GM18873 (cell line): ENCODE data around the gene BICRA.
"Not testable (repeated sequence)": the region's sequence is repeated elsewhere in the genome, so short reads cannot be mapped to it uniquely, and the experiment has no call there.

Source experiments
- ATAC-seq: cut with Tn5 transposase; IDR thresholded peaks from one replicate; pipeline ENCODE4 v1.9.1; 2021; ENCODE audit warnings: mild to moderate bottlenecking, moderate library complexity, moderate number of reproducible peaks; ENCODE audit not compliant: unreplicated experiment, low FRiP score

Gene BICRA

DNA sequence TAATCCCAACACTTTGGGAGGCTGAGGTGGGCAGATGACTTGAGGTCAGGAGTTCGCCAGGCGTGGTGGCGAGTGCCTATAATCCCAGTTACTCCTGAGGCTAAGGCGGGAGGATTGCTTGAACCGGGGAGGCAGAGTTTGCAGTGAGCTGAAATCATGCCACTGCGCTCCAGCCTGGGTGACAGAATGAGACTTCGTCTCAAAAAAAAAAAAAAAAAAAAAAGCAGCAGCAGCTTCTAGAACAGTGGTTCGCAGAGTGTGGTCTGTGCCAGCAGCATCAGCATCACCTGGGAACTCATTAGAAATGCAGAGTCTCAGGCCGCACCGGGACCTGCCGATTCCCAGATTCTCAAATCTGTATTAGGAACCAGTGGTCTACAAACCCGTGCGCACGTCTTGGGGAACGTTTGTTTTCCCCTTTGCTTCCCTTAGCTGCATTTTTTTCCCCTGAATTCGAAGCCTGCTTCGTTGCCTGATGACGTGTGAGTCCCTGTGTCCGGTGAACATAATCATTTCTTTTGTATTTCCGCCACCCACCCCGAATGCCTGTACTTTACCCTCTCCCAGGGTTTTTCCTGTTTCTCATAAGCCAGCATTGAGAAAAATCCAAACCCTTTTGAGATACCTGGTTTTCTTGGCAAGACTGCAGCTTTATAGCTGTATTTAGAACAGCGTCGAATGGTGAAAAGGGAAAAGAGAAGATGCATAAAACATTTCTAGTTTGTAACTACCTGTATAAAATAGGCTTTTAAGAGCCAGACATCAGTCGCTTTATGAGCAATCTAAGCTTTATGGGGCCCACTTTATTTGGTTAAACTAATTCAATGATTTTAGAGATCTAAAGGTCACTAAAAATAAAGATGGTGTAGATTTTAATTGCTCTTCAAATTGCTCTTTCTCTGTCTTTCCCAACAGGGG, 49.8 kb downstream of the BICRA start:
- no peak for ATAC-seq

GRCh38 chr19:47660435-47660832, 51.5 kb downstream of the BICRA start:
- ATAC-seq = no peak

DNA sequence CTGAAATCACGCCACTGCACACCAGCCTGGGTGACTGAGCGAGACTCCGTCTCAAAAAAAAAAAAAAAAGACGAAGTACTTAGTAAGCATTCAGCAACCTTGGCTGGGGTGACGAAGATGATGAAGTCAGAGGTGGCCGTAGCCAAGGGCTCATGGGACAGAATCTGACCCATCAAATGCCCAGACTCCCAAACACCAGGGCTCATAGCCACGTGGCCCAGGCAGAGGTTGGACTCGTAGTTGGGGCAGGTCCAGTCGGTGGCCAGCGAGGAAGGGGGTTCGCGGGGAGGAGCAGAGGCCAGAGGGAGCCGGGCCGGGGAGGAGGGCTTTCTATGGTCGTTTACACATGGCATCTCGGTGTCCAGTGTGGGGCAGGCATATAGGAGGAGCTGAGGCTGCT, 52.2 kb downstream of the BICRA start:
- ATAC-seq = no peak

- no peak for ATAC-seq
Observed at GRCh38 chr19:47661611-47662010, 52.7 kb downstream of the BICRA start.

DNA sequence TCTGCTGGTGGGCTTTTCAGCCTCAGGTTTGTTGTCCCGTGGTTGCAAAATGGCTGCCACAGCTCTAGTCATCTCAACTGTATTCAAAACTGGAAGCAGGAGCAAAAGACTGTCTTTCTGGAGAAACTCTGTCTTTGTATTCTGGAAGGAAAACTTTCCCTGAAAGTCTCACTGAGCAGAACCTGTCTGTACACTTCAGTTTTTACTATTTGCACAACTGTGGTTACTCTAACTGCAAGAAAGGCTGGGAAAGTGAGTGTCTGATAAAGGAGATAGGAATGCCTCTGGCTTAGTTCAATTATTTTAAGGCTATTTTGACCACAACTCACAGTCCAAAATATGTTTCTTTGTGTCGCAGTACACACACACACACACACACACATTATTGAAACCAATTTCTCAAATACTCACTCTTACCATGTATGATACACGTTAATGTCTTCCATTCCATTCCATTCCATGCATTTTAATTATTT, 54.5 kb downstream of the BICRA start:
- no peak for ATAC-seq

- no peak for ATAC-seq
Observed at GRCh38 chr19:47663911-47664771, 55.2 kb downstream of the BICRA start.

DNA sequence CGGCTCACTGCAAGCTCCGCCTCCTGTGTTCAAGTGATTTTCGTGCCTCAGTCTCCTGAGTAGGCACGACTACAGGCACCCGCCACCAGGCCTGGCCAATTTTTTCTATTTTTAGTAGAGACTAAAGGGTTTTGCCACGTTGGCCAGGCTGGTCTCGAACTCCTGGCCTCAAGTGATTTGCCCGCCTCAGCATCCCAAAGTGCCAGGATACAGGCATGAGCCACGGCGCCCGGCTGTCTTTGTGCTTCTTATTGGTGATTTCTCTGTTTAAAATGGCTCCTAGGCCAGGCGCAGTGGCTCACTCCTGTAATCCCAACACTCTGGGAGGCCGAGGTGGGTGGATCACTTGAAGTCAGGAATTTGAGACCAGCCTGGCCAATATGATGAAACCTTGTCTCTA, 59.6 kb downstream of the BICRA start:
- not testable (repeated sequence) for ATAC-seq

DNA sequence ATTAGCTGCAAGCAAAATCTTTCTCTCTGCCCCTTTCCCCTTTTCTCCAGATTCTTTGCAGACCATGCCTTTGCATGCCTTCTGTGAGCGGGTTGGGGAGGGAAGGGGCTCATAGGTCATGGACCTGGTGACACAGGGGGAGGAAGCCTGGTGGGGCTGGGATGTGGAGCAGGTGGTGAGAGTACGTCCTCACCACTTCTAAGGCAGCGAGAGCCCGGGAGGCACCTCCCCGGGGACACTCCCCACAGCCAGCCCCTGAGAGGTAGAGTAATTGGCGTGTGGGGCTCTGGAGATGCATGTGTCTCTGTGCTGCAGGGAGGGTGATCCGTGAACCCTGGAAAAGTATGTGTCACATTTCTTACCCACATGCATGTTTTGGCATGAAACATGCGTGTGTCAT, 61.8 kb downstream of the BICRA start:
- no peak for ATAC-seq

- no peak for ATAC-seq
Observed at GRCh38 chr19:47671499-47671898, 62.6 kb downstream of the BICRA start.

GRCh38 chr19:47673426-47673825, 64.5 kb downstream of the BICRA start:
- no peak for ATAC-seq

DNA sequence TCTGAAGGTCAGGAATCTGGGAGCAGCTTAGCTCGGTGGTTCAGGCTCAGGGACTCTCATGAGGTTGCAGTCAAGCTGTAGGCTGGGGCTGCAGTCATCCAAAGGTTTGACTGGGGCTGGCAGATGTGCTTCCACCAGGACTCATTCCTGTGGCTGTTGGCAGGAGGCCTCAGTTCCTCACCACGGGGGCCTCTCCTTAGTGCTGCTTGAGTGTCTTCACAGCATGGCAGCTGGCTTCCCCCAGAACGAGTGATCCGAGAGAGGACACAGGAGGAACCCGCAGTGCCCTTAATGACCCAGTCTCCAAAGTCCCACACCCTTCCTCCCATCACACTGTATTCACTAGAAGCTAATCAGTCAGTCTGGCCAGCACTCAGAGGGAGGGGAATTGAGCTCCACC, 65.6 kb downstream of the BICRA start:
- ATAC-seq = no peak

DNA sequence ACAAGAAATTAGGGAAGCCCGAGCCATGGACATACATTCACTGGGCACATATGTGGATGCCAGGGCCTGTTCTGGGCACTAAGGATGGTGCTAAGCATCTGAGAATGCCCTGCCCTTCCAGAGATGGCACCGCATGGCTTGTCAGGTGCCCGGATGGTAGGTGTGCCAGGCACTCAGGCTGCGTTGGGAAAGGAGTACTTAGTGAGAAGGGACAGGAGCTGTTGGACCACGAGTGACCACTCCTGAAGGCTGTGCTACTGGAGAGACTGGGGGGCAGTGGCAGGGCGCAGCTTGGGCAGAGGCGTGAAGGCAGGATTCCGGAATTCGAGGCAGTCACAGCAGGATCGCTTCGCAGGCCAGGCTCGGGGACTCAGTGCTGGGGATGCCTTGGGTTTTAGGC, 66.3 kb downstream of the BICRA start:
- no peak for ATAC-seq

DNA sequence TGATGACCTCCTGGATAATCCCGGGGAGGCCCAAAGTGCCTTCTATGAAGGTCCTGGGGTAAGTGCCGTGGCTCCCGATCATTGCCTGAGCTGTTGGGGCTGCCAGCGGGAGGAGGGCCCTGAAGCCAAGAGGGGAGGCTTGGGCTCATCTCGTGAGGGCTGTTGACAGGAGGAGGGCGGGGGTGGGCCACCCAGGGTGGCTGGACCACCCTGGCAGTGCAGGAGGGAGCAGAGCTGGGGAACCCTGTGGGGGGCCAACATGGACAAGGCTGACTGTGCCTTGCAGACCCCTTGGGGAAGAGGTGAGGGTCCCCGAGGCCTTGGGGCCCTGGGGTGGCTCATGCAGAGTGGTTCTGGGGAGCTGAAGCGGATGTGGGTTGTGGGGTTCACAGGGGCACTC, 66.9 kb downstream of the BICRA start:
- ATAC-seq = no peak

- no peak for ATAC-seq
Observed at GRCh38 chr19:47676811-47677210, 67.9 kb downstream of the BICRA start.

DNA sequence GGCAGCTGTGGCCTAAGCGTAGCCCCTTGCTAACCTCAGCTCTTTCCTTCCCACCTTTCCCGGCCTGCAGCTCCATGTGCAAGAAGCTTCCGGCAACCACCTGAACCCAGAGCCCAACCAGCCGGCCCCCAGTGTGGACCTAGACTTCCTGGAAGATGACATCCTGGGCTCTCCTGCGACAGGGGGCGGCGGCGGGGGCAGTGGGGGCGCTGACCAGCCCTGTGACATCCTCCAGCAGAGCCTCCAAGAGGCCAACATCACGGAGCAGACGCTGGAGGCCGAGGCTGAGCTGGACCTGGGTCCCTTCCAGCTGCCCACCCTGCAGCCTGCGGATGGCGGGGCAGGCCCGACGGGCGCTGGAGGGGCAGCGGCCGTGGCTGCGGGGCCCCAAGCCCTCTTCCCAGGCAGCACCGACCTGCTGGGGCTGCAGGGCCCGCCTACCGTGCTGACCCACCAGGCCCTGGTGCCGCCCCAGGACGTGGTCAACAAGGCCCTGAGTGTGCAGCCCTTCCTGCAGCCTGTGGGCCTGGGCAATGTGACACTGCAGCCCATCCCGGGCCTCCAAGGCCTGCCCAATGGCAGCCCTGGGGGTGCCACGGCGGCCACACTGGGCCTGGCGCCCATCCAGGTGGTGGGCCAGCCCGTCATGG, 70.4 kb downstream of the BICRA start:
- ATAC-seq = no peak

DNA sequence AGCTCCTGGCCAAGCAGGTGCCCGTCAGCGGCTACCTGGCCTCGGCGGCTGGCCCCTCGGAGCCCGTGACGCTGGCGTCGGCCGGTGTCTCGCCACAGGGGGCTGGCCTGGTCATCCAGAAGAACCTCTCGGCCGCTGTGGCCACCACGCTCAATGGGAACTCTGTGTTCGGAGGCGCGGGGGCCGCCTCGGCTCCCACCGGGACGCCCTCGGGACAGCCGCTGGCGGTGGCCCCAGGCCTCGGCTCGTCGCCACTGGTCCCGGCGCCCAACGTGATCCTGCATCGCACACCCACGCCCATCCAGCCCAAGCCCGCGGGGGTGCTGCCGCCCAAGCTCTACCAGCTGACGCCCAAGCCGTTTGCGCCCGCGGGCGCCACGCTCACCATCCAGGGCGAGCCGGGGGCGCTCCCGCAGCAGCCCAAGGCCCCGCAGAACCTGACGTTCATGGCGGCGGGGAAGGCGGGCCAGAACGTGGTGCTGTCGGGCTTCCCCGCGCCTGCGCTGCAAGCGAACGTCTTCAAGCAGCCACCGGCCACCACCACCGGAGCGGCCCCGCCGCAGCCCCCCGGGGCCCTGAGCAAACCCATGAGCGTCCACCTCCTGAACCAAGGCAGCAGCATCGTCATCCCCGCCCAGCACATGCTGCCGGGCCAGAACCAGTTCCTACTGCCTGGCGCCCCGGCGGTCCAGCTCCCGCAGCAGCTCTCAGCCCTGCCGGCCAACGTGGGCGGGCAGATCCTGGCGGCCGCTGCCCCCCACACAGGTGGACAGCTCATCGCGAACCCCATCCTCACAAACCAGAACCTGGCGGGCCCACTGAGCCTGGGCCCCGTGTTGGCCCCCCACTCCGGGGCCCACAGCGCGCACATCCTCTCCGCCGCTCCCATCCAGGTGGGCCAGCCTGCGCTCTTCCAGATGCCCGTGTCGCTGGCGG, 71.3 kb downstream of the BICRA start:
- no peak for ATAC-seq

GRCh38 chr19:47680858-47681332, 72.0 kb downstream of the BICRA start:
- no peak for ATAC-seq

- ATAC-seq = no peak
Observed at GRCh38 chr19:47681388-47681787, 72.5 kb downstream of the BICRA start.

GRCh38 chr19:47681936-47682335, 73.0 kb downstream of the BICRA start:
- no peak for ATAC-seq

- no peak for ATAC-seq
Observed at GRCh38 chr19:47682939-47683338, 74.0 kb downstream of the BICRA start.
